T-helper 1 cell treated with Interleukin-12 subunit alpha and Interleukin-12 subunit beta and Interleukin-4 antibody, amounts not matched to agents 30 μg/mL and 1 μg/mL, for 36 hours (primary cell): ENCODE results near the gene PDE4C.
"Not testable (repeated sequence)": the region's sequence is repeated elsewhere in the genome, so short reads cannot be mapped to it uniquely, and the experiment has no call there.

Experiments
- H3K27ac Mint-ChIP-seq: one replicate; pipeline ENCODE4 v1.8.0; 2021; ENCODE audit warnings: mild to moderate bottlenecking, mixed read lengths
- H3K27me3 Mint-ChIP-seq: one replicate; pipeline ENCODE4 v1.8.0; 2021; ENCODE audit warnings: low read depth, mixed read lengths
- H3K36me3 Mint-ChIP-seq: one replicate; pipeline ENCODE4 v1.8.0; 2021; ENCODE audit warnings: low read depth, mixed read lengths
- H3K4me1 Mint-ChIP-seq: one replicate; pipeline ENCODE4 v1.8.0; 2021; ENCODE audit warnings: low read depth, mixed read lengths
- H3K4me3 Mint-ChIP-seq: one replicate; pipeline ENCODE4 v1.8.0; 2021; ENCODE audit warnings: mild to moderate bottlenecking, moderate library complexity, mixed read lengths
- H3K9me3 Mint-ChIP-seq: one replicate; pipeline ENCODE4 v1.8.0; 2021; ENCODE audit warnings: mixed read lengths

The PDE4C gene

DNA sequence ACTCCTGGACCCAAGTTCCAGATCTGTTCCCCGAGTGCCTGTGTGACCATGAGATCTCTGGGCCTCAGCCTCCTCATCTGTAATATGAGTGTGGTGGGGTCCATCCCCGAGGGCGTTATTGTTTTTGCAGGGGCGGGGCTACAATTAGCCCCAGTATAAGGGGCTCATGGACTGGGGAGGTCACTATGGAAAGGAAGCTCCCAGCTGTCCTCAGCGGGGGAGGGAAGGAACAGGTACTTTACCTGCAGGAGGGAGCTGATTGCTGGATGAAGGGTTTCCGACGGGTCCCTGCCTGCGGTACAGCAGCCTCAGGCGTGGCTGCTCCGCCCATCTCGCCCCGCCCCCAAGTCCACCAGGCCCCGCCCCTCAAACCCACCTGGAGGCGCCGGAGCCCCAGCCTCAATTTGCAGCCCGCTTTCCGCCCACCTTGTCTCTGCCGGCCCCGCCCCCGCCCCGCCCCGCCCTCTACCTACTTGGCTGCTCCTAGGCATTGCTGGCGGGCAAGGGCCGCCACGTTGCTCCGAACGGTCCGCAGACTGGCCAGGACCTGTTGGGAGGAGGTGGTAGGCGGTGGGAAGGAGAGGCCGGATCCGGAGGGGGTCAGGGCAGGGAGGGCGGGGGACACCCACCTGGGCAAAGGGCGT, 5.5 kb downstream of the PDE4C start:
- Mint-ChIP-seq H3K27ac (no peak overlapping the region), H3K27me3 (peaks cover 32% of the 10 kb centered on the region), H3K4me3 (no peak overlapping the region), H3K36me3 (no peaks in the 10 kb centered on the region), H3K4me1 (peaks cover 7% of the 10 kb centered on the region), H3K9me3 (no peaks in the 10 kb centered on the region)

DNA sequence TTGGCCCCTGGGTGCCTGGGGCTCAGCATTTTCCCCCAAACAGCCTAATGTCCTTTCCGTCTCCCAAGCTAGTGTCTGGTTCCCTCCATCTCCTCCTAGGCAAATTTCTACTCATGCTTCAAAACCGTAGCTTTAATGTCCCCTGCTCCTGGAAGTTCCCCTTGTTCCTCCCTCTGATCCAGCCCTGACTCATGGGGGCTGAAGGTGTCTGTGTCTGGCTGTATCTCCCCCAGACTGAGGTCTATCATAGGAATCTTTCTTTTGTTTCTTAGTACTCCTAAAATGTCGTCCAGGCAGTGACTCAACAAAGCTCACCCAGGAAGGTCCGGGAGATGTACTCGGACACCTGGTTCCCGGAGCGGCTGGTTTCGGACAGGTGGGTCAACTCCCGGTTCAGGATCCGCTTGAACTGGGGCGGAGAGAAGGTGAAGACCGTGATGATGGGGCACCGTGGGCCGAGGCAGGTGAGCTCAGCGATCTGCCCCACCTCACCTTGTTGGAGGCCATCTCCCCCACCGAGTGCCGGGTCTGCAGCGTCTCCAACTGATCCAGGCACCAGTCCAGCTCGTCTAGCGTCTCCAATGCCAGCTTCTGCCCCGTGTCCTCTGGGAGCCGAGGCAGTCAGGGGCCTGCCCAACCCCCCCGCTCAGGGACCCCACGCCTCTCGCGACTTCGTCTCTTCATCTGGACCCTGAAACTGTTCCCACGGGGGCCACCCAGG, 6.2 kb downstream of the PDE4C start:
- H3K27ac Mint-ChIP-seq = no peak overlapping the region

DNA sequence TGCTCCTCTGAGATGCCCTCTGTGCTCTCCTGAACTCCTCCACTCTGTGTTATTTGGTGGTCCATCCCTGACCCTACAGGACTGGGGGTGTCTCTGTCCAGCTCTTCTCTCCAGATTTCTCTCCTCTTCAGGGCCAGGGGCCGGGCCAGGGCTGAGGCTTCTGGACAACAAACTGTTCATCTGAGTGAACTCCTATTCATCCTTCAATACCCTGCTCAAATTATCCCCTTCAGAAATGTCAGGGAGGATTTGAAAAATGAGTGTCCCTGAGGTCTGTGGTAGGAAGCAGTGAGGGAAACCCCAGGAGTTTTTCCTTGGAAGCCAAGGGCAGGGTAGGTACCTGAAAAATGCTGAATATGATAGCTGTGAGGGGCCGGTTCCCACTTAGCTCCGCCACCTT, 7.6 kb downstream of the PDE4C start:
- H3K27me3 Mint-ChIP-seq = peaks cover 17% of the 10 kb centered on the region
- H3K36me3 Mint-ChIP-seq = no peaks in the 10 kb centered on the region

More for the DNA sequence above, 6.2 kb downstream of the PDE4C start:
- H3K4me3 Mint-ChIP-seq = no peak overlapping the region
- no peaks in the 10 kb centered on the region for H3K9me3 Mint-ChIP-seq
- H3K4me1 Mint-ChIP-seq = peaks cover 7% of the 10 kb centered on the region
- H3K27me3 Mint-ChIP-seq = peaks cover 26% of the 10 kb centered on the region
- H3K36me3 Mint-ChIP-seq = no peaks in the 10 kb centered on the region

DNA sequence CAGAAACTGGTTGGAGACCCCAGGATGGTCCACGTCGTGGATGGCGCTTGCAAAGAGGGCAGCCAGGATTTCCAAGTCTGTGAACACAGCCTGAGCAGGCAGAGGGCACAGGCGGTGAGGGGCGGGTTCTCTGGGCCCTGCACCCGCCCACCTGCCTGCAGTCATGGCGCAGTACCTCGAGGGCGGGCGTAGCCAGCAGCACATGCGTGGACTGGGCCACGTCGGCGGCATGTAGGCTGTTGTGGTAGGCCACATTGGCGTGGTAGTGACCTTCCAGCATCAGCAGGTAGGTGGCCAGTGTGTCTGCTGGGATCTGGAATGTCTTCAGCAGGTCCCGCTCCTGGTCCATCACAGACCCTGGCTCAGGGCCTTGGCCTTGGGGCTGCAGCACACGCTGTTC, 8.1 kb downstream of the PDE4C start:
- Mint-ChIP-seq H3K9me3 (no peaks in the 10 kb centered on the region), H3K4me3 (no peak overlapping the region), H3K4me1 (no peaks in the 10 kb centered on the region), H3K27me3 (peaks cover 17% of the 10 kb centered on the region), H3K36me3 (no peaks in the 10 kb centered on the region), H3K27ac (no peak overlapping the region)

More for the DNA sequence above, 7.6 kb downstream of the PDE4C start:
- Mint-ChIP-seq H3K4me1 (no peaks in the 10 kb centered on the region), H3K4me3 (no peak overlapping the region), H3K27ac (no peak overlapping the region), H3K9me3 (no peaks in the 10 kb centered on the region)

DNA sequence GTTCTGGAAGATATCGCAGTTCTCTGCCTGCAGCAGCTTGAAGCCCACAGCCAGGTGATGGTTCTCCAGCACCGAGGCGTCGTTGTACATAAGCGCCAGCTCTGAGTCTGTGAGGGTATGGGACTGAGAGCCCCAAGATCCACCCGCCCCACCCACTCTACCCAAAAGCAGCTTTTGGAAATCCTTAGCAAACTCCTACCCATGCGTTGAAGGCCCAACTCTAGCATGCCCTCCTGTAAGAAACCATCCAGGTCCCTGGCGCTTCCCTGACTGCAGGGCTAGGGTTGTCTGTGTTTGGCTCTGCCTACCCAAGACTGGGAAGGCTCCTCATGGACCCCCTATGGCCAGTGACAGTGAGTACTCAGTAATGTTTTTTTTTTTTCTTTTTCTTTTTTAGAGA, 9.4 kb downstream of the PDE4C start:
- H3K36me3 Mint-ChIP-seq = no peaks in the 10 kb centered on the region
- peaks cover 13% of the 10 kb centered on the region for H3K27me3 Mint-ChIP-seq
- no peaks in the 10 kb centered on the region for H3K9me3 Mint-ChIP-seq
- no peaks in the 10 kb centered on the region for H3K4me1 Mint-ChIP-seq
- no peak overlapping the region for H3K27ac Mint-ChIP-seq
- no peak overlapping the region for H3K4me3 Mint-ChIP-seq

DNA sequence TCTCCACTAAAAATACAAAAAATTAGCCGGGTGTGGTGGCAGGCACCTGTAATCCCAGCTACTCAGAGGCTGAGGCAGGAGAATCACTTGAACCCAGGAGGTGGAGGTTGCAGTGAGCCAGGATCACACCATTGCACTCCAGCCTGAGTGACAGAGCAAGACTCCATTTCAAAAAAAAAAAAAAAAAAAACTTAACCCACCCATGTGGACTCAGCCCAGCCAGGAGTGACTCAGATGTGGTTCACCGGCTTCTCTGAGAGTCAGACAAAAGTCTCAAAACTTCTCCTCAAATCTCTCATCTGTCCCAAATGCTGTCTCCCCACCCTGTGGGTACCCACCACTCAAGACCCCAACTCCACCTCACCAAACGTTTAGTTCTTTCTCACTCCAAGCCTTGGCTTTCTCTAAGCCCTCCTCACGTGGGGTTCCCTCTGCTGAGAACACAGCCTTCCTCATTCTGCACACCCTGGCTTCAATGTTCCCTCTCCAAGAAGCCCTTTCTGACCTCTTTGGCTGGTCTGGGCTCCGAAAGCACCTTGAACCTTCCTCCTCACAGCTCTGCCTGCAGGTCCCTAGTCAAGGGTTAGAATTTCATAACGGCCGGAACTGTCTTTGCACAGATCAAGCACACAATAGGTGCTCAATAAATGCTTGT, 11.3 kb downstream of the PDE4C start:
- Mint-ChIP-seq H3K9me3 (no peaks in the 10 kb centered on the region), H3K36me3 (no peaks in the 10 kb centered on the region), H3K27me3 (peaks cover 10% of the 10 kb centered on the region), H3K4me3 (no peak overlapping the region), H3K27ac (no peak overlapping the region), H3K4me1 (no peaks in the 10 kb centered on the region)

DNA sequence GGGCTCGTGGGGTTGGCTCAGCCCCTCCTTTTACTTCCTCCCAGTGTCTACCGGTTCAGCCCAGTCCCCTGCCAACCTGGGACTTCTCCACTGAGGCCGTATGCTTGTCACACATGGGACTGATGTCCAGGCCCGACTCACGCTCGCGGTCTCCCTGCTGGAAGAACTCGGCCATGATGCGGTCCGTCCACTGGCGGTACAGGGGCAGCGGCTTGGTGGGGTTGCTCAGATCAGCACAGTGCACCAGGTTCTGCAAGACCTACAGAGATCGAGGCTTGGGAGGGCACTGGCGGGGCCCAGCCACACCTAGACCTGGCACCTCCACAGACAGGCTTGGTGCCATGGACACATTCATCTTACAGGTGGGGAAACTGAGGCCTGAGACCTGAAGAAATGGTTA, 14.6 kb downstream of the PDE4C start:
- Mint-ChIP-seq H3K27me3 (peaks cover 10% of the 10 kb centered on the region), H3K27ac (no peak overlapping the region), H3K36me3 (no peaks in the 10 kb centered on the region), H3K4me1 (no peaks in the 10 kb centered on the region), H3K4me3 (no peak overlapping the region), H3K9me3 (no peaks in the 10 kb centered on the region)

DNA sequence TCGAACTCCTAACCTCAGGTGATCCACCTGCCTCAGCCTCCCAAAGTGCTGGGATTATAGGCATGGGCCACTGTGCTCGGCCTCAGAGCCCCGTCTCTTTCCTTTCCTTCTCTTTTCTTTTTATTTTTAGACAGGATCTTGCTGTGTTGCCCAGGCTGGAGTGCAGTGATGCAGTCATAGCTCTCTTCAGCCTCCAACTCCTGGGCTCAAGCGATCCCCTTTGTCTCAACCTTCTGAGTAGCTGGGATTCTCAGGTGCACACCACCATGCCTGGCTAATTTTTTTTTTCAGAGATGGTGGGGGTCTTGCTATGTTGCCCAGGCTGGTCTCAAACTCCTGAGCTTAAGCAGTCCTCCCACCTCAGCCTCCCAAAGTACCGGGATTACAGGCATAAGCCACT, 16.3 kb downstream of the PDE4C start:
- not testable (repeated sequence) for H3K27ac Mint-ChIP-seq, H3K4me3 Mint-ChIP-seq, H3K36me3 Mint-ChIP-seq, H3K9me3 Mint-ChIP-seq, H3K4me1 Mint-ChIP-seq
- peaks cover 10% of the 10 kb centered on the region for H3K27me3 Mint-ChIP-seq

DNA sequence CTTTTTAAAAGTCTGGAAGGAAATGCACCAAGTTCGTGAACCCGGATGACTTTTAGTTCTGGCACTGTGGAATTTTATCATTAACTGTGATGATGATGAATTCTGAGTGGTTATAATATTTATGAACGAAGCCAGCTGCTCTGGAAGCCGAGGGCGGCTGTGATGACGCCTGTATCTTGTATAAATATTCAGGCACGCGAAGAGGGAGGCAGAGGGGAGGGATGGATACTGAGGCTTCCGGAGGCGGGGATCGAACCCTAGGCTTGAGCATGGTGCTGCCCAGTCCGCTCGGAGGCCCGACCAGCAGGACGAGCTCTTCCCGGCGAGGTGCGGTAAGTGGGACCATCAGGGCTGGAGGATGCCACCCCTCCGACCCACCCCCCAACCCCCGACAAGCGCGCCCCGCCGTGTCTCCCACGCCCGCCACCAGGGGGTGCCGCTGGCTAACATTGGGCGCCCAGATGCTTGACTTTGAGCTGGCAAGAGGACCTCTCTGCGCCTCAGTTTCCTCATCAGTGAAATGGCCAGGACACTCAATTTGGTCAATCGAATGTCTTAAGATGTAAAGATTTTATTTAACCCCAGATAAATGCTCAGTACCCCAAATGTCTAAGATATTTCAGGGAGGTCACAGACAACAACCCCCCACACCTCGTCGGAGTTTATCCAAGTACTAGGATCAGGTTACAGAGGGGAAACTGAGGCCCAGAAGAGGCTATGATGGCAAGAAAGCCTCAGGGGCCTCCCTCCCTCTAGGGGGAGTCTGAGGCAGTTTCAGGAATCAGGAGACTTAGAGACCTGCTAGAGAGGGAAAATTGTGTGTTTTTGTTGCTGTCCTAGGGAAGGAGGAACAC, 17.9 kb downstream of the PDE4C start:
- no peaks in the 10 kb centered on the region for H3K36me3 Mint-ChIP-seq
- no peaks in the 10 kb centered on the region for H3K9me3 Mint-ChIP-seq
- peaks cover 10% of the 10 kb centered on the region for H3K4me1 Mint-ChIP-seq
- H3K4me3 Mint-ChIP-seq = no peak overlapping the region
- H3K27me3 Mint-ChIP-seq = peaks cover 10% of the 10 kb centered on the region
- no peak overlapping the region for H3K27ac Mint-ChIP-seq

DNA sequence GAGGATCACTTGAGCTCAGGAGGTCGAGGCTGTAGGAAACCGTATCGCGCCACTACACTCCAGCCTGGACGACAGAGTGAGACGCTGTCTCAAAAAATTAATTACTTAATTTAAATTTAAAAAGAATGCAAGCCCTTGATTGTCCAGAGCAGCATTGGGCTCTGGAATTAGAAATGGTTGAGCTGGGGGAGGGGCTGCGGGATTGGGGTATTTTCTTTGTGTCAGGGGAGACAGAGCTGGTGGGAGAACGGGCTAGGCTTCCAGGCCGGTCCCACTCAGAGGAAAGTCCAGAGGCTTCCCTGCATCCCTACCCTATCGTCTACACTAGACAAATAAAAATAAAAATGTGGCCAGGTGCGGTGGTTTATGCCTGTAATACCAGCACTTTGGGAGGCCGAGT, 20.2 kb downstream of the PDE4C start:
- Mint-ChIP-seq H3K27me3 (peaks cover 5% of the 10 kb centered on the region), H3K36me3 (peaks cover 7% of the 10 kb centered on the region), H3K27ac (no peak overlapping the region), H3K4me1 (peaks cover 23% of the 10 kb centered on the region), H3K9me3 (no peaks in the 10 kb centered on the region), H3K4me3 (no peak overlapping the region)

DNA sequence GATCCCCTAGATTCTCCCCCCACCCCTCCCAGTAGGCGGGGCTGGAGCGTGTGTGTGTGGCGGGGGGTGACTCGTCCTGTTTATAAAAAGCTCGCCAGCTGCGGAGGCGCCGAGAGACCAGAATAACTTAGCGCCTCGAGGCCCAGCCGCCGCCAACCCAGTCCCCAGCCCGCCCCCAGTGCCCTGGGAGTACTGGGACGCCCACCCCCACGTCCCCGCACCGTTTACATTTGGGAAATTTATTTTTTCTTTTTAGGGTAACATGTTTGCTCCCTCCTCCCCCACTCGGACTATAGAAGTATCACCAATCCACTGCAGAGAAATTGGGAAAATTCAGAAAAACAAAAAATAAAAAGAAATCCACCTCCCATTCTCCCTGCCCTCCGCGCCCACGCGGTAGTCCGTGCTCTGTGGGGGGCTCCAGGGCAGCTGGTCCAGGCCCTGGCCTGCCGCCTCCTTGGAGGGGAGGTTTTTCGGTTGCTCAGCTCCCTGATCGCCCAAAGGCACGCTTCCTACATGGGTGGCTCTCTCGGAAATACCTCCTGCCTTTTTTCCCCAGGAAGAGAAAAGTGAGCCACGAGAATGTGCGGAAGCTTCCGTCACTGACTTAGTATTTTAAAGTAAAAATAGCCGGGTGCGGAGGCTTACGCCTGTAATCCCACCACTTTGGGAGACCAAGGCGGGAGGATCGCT, 20.9 kb downstream of the PDE4C start:
- Mint-ChIP-seq H3K4me3 (peak overlapping the region; percentile 93), H3K36me3 (peaks cover 8% of the 10 kb centered on the region), H3K27ac (peak overlapping the region; percentile 93), H3K9me3 (no peaks in the 10 kb centered on the region), H3K4me1 (peaks cover 23% of the 10 kb centered on the region), H3K27me3 (peaks cover 3% of the 10 kb centered on the region)

DNA sequence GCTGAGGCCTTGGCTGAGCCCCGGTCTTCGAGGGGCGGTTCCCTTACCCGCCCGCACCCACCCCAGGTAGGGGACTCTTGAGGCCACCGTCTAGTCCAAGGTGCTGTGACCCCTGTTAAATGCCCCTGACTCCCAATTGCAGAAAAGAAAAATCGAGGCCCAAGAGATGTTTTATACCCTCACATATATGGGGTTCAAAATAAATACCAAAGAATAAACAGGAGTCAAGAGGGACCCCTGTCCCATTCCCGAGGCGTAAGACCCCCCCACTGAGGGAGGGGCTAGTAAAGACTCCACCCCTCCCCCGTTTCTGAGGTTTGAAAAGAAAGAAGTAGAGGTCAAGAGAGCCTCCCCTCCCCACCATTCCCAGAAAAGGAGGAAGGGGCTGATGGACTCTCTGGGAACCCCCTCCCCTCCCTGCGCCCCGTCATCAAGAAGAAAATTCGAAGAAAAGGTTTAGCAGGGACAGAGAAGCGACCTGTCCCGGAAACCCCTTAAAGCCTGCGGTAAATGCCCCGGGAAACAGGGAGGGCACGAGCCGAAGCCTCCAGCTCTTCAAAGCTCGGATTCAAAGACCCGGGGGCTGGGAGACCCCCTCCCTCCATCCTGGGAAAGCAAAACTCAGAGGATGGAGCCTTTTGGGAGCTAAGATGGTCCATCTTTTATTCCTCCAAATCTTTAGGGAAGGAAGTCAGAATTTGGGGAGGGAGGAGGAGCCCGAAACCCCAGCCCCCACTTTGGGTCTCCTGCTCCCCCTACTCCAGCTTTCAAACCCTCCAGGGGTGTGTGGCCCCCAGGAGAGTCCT, 21.6 kb downstream of the PDE4C start:
- Mint-ChIP-seq H3K27ac (peak overlapping the region; percentile 93), H3K27me3 (peaks cover 3% of the 10 kb centered on the region), H3K9me3 (no peaks in the 10 kb centered on the region), H3K4me1 (peaks cover 23% of the 10 kb centered on the region), H3K4me3 (peak overlapping the region; percentile 93), H3K36me3 (peaks cover 11% of the 10 kb centered on the region)

DNA sequence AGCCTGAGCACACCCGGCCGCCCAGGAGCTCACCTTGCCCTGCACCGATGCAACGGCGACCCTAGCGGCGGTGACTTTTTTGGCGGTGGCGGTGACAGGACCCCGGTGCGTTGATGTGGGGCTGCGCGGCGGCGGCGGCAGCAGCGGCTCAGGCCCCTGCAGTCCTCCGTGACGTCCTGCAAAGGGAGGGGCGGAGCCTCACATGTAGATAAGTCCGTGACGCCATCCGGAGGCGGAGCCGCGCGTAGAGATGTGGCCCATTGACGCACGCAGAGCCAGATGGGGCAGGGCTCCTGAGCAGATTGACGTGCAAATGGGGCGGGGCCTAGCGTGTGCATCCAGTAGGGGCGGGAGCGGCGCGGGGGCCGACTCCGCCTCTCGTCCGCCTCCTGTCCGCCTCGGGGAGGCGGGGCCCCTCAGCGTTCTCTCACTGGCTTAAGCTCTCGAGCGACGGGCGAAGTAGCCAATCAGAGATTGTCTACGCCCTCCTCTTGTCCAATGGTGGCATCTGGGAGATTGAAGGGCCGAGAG, 22.3 kb downstream of the PDE4C start, which contains the start of gene RAB3A:
TSS of gene RAB3A (minus strand) at position 180 of the 531 bp plus-strand sequence. CDS start 1,302 bp downstream, outside the sequence.
- peak within 1 kb of the TSS; percentile 93 for H3K27ac Mint-ChIP-seq
- peaks cover 3% of the 10 kb centered on the region for H3K27me3 Mint-ChIP-seq
- H3K4me3 Mint-ChIP-seq = peak within 1 kb of the TSS; percentile 93
- peaks cover 13% of the 10 kb centered on the region for H3K36me3 Mint-ChIP-seq
- H3K4me1 Mint-ChIP-seq = peaks cover 23% of the 10 kb centered on the region
- no peaks in the 10 kb centered on the region for H3K9me3 Mint-ChIP-seq
